SK-N-SH treated with all-trans-retinoic acid at 6 μM for 48 hours (cell line): ENCODE measurements around the gene AGTR1.
"Not testable (repeated sequence)": the region's sequence is repeated elsewhere in the genome, so short reads cannot be mapped to it uniquely, and the experiment has no call there.

ENCODE experiments used
- ATAC-seq: fragments of 200-7000 bp; cut with Tn5 transposase; 3 replicates; pipeline ENCODE4 v1.9.1; 2020; ENCODE audit warnings: mild to moderate bottlenecking, moderate library complexity
- ARNTL ChIP-seq: fragments of 450-650 bp; formaldehyde crosslinking; IDR thresholded peaks from 2 replicates; pipeline ENCODE4 v1.5.0; 2020; ENCODE audit warnings: low read depth, mild to moderate bottlenecking, moderate library complexity, borderline replicate concordance
- BACH2 ChIP-seq: fragments of 250-450 bp; sonication (Bioruptor Pico); IDR thresholded peaks from 2 replicates; pipeline ENCODE4 v1.9.0; 2021; ENCODE audit warnings: mild to moderate bottlenecking, borderline replicate concordance
- CSDC2 ChIP-seq: fragments of 250-450 bp; sonication (Bioruptor Pico); IDR thresholded peaks from 2 replicates; pipeline ENCODE4 v1.5.0; 2020; ENCODE audit warnings: mild to moderate bottlenecking, moderate library complexity
- GLIS3 ChIP-seq: fragments of 250-450 bp; sonication (Bioruptor Pico); IDR thresholded peaks from 2 replicates; pipeline ENCODE4 v1.5.0; 2020; ENCODE audit warnings: mild to moderate bottlenecking, moderate library complexity
- OSR1 ChIP-seq: fragments of 250-450 bp; sonication (Bioruptor Pico); IDR thresholded peaks from 2 replicates; pipeline ENCODE4 v1.8.0; 2022; ENCODE audit warnings: moderate library complexity, mild to moderate bottlenecking, inconsistent platforms
- PPARA ChIP-seq: fragments of 250-450 bp; sonication (Bioruptor Pico); IDR thresholded peaks from 2 replicates; pipeline ENCODE4 v1.5.0; 2020; ENCODE audit warnings: mild to moderate bottlenecking, borderline replicate concordance
- RARB ChIP-seq: fragments of 250-450 bp; sonication (Bioruptor Pico); IDR thresholded peaks from 2 replicates; pipeline ENCODE4 v1.8.0; 2021; ENCODE audit warnings: mild to moderate bottlenecking, moderate library complexity
- SNAI2 ChIP-seq: fragments of 250-450 bp; sonication (Bioruptor Pico); IDR thresholded peaks from 2 replicates; pipeline ENCODE4 v1.5.0; 2020; ENCODE audit warnings: mild to moderate bottlenecking, moderate library complexity
- TCF4 ChIP-seq: fragments of 250-450 bp; sonication (Bioruptor Pico); IDR thresholded peaks from 2 replicates; pipeline ENCODE4 v1.8.0; 2021; ENCODE audit warnings: mild to moderate bottlenecking, moderate library complexity, borderline replicate concordance
- TOX ChIP-seq: fragments of 250-450 bp; sonication (Bioruptor Pico); IDR thresholded peaks from 2 replicates; pipeline ENCODE4 v1.8.0; 2021; ENCODE audit warnings: mild to moderate bottlenecking, moderate library complexity, borderline replicate concordance
- ZC3H10 ChIP-seq: fragments of 250-450 bp; sonication (Bioruptor Pico); IDR thresholded peaks from 2 replicates; pipeline ENCODE4 v1.5.1; 2021; ENCODE audit warnings: mild to moderate bottlenecking, moderate library complexity
- ZFP3 ChIP-seq: fragments of 250-450 bp; sonication (Bioruptor Pico); IDR thresholded peaks from 2 replicates; pipeline ENCODE4 v1.5.0; 2020; ENCODE audit warnings: mild to moderate bottlenecking, moderate library complexity
- ZFP30 ChIP-seq: fragments of 450-650 bp; formaldehyde crosslinking; IDR thresholded peaks from 2 replicates; pipeline ENCODE4 v1.5.0; 2022; ENCODE audit warnings: mild to moderate bottlenecking, moderate library complexity
- ZNF565 ChIP-seq: fragments of 450-650 bp; formaldehyde crosslinking; conservative IDR thresholded peaks from 2 replicates; pipeline ENCODE4 v1.5.0; 2020; ENCODE audit warnings: low read depth, mild to moderate bottlenecking, moderate library complexity
- ZNF70 ChIP-seq: fragments of 450-650 bp; formaldehyde crosslinking; IDR thresholded peaks from 2 replicates; pipeline ENCODE4 v1.5.0; 2020; ENCODE audit warnings: mild to moderate bottlenecking, moderate library complexity
- ZNF8 ChIP-seq: fragments of 450-650 bp; formaldehyde crosslinking; IDR thresholded peaks from 2 replicates; pipeline ENCODE4 v1.5.0; 2020; ENCODE audit warnings: mild to moderate bottlenecking, moderate library complexity
- TF ChIP-seq, protein P1 (sequence below): fragments of 250-450 bp; sonication (Bioruptor Pico); IDR thresholded peaks from 2 replicates; pipeline ENCODE4 v1.5.1; 2020; ENCODE audit warnings: low read depth, mild to moderate bottlenecking, moderate library complexity
- TF ChIP-seq, protein P2 (sequence below): fragments of 250-450 bp; sonication (Bioruptor Pico); IDR thresholded peaks from 2 replicates; pipeline ENCODE4 v1.8.0; 2020; ENCODE audit warnings: mild to moderate bottlenecking, moderate library complexity, borderline replicate concordance
- TF ChIP-seq, protein P3 (sequence below): fragments of 250-450 bp; sonication (Bioruptor Pico); IDR thresholded peaks from 2 replicates; pipeline ENCODE4 v1.8.0; 2021; ENCODE audit warnings: low read depth, mild to moderate bottlenecking, moderate library complexity, borderline replicate concordance
- TF ChIP-seq, protein P4 (sequence below): fragments of 250-450 bp; sonication (Bioruptor Pico); IDR thresholded peaks from 2 replicates; pipeline ENCODE4 v1.5.1; 2021; ENCODE audit warnings: mild to moderate bottlenecking, moderate library complexity

The AGTR1 gene

DNA sequence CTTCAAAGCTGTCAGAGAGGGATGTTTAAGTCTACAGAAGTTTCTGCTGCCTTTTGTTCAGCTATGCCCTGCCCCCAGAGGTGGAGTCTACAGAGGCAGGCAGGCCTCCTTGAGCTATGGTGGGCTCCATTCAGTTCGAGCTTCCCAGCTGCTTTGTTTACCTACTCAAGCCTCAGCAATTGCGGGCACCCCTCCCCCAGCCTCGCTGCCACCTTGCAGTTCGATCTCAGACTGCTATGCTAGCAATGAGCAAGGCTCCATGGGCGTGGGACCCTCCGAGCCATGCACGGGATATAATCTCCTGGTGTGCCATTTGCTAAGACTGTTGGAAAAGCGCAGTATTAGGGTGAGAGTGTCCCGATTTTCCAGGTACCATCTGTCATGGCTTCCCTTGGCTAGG lies 88.5 kb downstream of the AGTR1 start:
- not testable (repeated sequence) for ATAC-seq

DNA sequence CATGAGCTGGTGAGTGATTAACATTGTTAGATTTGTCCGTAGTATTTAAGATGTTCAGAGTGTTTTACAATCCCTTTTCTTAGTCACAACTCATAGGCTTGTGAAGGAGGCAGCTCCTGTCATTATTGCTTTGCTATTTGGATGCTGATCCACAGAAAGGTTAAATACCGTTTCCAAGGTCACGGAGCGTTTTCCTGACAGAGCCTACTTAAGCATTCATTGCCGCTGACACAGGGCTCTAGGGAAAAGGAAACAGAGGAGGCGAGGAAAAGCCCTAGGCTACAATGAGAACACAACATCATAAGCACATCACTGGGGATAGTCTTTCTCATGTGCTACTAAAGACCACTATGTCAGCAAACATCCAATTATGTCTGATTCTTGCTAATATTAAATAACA lies 91.4 kb downstream of the AGTR1 start:
- no peak for ATAC-seq
- TF ChIP-seq, protein P1, sequence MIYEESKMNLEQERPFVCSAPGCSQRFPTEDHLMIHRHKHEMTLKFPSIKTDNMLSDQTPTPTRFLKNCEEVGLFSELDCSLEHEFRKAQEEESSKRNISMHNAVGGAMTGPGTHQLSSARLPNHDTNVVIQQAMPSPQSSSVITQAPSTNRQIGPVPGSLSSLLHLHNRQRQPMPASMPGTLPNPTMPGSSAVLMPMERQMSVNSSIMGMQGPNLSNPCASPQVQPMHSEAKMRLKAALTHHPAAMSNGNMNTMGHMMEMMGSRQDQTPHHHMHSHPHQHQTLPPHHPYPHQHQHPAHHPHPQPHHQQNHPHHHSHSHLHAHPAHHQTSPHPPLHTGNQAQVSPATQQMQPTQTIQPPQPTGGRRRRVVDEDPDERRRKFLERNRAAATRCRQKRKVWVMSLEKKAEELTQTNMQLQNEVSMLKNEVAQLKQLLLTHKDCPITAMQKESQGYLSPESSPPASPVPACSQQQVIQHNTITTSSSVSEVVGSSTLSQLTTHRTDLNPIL (CRISPR knock-in tag) = no peak
- TF ChIP-seq ZNF8 (CRISPR knock-in tag) (no peak), BACH2 (no peak), SNAI2 (no peak), ZC3H10 (CRISPR knock-in tag) (no peak), TCF4 (CRISPR knock-in tag) (no peak)
- TF ChIP-seq, protein P2, sequence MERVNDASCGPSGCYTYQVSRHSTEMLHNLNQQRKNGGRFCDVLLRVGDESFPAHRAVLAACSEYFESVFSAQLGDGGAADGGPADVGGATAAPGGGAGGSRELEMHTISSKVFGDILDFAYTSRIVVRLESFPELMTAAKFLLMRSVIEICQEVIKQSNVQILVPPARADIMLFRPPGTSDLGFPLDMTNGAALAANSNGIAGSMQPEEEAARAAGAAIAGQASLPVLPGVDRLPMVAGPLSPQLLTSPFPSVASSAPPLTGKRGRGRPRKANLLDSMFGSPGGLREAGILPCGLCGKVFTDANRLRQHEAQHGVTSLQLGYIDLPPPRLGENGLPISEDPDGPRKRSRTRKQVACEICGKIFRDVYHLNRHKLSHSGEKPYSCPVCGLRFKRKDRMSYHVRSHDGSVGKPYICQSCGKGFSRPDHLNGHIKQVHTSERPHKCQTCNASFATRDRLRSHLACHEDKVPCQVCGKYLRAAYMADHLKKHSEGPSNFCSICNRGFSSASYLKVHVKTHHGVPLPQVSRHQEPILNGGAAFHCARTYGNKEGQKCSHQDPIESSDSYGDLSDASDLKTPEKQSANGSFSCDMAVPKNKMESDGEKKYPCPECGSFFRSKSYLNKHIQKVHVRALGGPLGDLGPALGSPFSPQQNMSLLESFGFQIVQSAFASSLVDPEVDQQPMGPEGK (CRISPR knock-in tag) = no peak
- TF ChIP-seq, all 23 proteins: peak for 0

DNA sequence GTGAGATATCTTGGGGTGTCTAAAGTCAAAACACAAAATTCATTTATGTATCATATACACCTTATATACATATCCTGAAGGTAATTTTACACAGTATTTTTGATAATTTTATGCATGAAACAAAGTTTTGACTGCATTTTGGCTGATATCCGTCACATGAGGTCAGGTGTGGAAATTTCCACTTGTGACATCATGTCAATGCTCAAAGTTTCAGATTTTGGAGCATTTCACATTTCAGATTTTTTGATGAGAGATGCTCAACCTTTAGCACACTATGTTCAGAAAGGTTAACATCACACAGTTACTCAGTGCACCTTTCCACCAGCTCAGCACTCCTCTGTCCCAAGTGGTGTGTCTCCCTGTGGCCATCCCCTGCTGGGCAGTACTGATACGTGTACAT lies 92.2 kb downstream of the AGTR1 start:
- TF ChIP-seq ZFP3 (CRISPR knock-in tag) = no peak
- no peak for TF ChIP-seq PPARA (CRISPR knock-in tag)
- no peak for TF ChIP-seq ZNF565
- TF ChIP-seq ZFP30 (CRISPR knock-in tag) = no peak
- no peak for TF ChIP-seq BACH2
- TF ChIP-seq, protein P3, sequence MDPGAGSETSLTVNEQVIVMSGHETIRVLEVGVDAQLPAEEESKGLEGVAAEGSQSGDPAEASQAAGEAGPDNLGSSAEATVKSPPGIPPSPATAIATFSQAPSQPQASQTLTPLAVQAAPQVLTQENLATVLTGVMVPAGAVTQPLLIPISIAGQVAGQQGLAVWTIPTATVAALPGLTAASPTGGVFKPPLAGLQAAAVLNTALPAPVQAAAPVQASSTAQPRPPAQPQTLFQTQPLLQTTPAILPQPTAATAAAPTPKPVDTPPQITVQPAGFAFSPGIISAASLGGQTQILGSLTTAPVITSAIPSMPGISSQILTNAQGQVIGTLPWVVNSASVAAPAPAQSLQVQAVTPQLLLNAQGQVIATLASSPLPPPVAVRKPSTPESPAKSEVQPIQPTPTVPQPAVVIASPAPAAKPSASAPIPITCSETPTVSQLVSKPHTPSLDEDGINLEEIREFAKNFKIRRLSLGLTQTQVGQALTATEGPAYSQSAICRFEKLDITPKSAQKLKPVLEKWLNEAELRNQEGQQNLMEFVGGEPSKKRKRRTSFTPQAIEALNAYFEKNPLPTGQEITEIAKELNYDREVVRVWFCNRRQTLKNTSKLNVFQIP (CRISPR knock-in tag) = no peak
- TF ChIP-seq, protein P1 (CRISPR knock-in tag) = no peak
- TF ChIP-seq, protein P4, sequence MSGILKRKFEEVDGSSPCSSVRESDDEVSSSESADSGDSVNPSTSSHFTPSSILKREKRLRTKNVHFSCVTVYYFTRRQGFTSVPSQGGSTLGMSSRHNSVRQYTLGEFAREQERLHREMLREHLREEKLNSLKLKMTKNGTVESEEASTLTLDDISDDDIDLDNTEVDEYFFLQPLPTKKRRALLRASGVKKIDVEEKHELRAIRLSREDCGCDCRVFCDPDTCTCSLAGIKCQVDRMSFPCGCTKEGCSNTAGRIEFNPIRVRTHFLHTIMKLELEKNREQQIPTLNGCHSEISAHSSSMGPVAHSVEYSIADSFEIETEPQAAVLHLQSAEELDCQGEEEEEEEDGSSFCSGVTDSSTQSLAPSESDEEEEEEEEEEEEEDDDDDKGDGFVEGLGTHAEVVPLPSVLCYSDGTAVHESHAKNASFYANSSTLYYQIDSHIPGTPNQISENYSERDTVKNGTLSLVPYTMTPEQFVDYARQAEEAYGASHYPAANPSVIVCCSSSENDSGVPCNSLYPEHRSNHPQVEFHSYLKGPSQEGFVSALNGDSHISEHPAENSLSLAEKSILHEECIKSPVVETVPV = no peak
- TF ChIP-seq OSR1 = no peak
- ATAC-seq = no peak

DNA sequence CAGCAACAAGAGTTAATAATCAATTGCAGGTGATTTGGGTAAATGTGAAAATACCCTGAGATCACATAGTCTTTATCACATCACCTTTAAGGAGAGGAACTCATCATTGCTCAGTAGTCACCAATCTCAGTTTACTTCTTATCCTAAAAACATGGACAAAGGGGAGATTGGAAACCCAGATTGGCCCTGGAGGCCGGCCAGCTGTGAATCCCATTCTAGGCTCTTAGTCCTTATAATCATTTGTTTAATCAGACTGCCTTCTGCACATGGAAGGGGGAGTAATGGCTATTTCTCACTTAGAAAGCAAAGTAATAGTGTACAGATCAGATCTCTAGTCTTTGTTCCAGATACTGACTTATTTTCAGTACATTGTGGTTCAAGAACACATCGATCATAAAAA lies 92.7 kb downstream of the AGTR1 start:
- no peak for ATAC-seq
- TF ChIP-seq ZFP3 (CRISPR knock-in tag) = no peak
- TF ChIP-seq ARNTL (CRISPR knock-in tag) = no peak
- TF ChIP-seq TCF4 (CRISPR knock-in tag) = no peak
- no peak for TF ChIP-seq ZFP30 (CRISPR knock-in tag)
- TF ChIP-seq CSDC2 (CRISPR knock-in tag) = no peak
- no peak for TF ChIP-seq RARB (CRISPR knock-in tag)
- no peak for TF ChIP-seq TOX (CRISPR knock-in tag)
- TF ChIP-seq, protein P4 = no peak
- TF ChIP-seq GLIS3 (CRISPR knock-in tag) = no peak
- TF ChIP-seq, protein P1 (CRISPR knock-in tag) = no peak
- TF ChIP-seq SNAI2 = no peak
- no peak for TF ChIP-seq BACH2
- no peak for TF ChIP-seq OSR1
- TF ChIP-seq, protein P2 (CRISPR knock-in tag) = no peak
- TF ChIP-seq ZC3H10 (CRISPR knock-in tag) = no peak
- TF ChIP-seq ZNF70 (CRISPR knock-in tag) = no peak
